Measurements from ENCODE around the gene GFRA4.

GFRA4 gene

GRCh38 chr20:3667434-3668037, 4.3 kb upstream of the GFRA4 start:
- Histone ChIP-seq H3K4me2 (ENCODE audit: insufficient read depth, low read length) (no peak overlapping the region), H3K4me3 (ENCODE audit: low read depth in 1 of 2, low read length in 2 of 2) (no peak overlapping the region), H3K36me3 (ENCODE audit: insufficient read depth, low read length) (no peaks in the 10 kb centered on the region), H3K79me2 (ENCODE audit: insufficient read depth, low read length) (no peaks in the 10 kb centered on the region), H2AFZ (ENCODE audit: low read depth, low read length) (no peak overlapping the region), H3K27me3 (ENCODE audit: insufficient read depth, low read length, poor library complexity) (peaks cover 4% of the 10 kb centered on the region), H4K20me1 (ENCODE audit: insufficient read depth, low read length) (peaks cover 18% of the 10 kb centered on the region), H3K9ac (ENCODE audit: low read depth, low read length) (no peak overlapping the region), H3K4me1 (ENCODE audit: insufficient read depth, low read length) (no peaks in the 10 kb centered on the region), H3K27ac (ENCODE audit: low read length) (no peak overlapping the region), H3K9me3 (ENCODE audit: insufficient read depth, low read length, severe bottlenecking) (no peaks in the 10 kb centered on the region)
- ATAC-seq (ENCODE audit: insufficient read depth, low read depth), result no peak
- TF ChIP-seq EZH2 (IDR thresholded peaks at IDR 0.05; ENCODE audit: borderline replicate concordance, low read depth, low read length, severe bottlenecking), result no peak
- no peak for TF ChIP-seq CTCF (IDR thresholded peaks at IDR 0.05; ENCODE audit: borderline replicate concordance, extremely low read depth, low read length, poor library complexity, severe bottlenecking)
- DNase-seq, result no peak

- Histone ChIP-seq H3K4me3 (ENCODE audit: low read depth in 1 of 2, low read length in 2 of 2) (no peak overlapping the region), H3K27me3 (ENCODE audit: insufficient read depth, low read length, poor library complexity) (no peaks in the 10 kb centered on the region), H3K27ac (ENCODE audit: low read length) (no peak overlapping the region), H4K20me1 (ENCODE audit: insufficient read depth, low read length) (no peaks in the 10 kb centered on the region), H3K79me2 (ENCODE audit: insufficient read depth, low read length) (no peaks in the 10 kb centered on the region), H3K4me2 (ENCODE audit: insufficient read depth, low read length) (no peak overlapping the region), H2AFZ (ENCODE audit: low read depth, low read length) (no peak overlapping the region), H3K9me3 (ENCODE audit: insufficient read depth, low read length, severe bottlenecking) (no peaks in the 10 kb centered on the region), H3K9ac (ENCODE audit: low read depth, low read length) (no peak overlapping the region), H3K4me1 (ENCODE audit: insufficient read depth, low read length) (no peaks in the 10 kb centered on the region), H3K36me3 (ENCODE audit: insufficient read depth, low read length) (no peaks in the 10 kb centered on the region)
- ATAC-seq (ENCODE audit: insufficient read depth, low read depth), result no peak
- no peak for DNase-seq
- no peak for TF ChIP-seq CTCF (IDR thresholded peaks at IDR 0.05; ENCODE audit: borderline replicate concordance, extremely low read depth, low read length, poor library complexity, severe bottlenecking)
- TF ChIP-seq EZH2 (IDR thresholded peaks at IDR 0.05; ENCODE audit: borderline replicate concordance, low read depth, low read length, severe bottlenecking), result no peak
Measured at GRCh38 chr20:3663858-3664257, 659 bp upstream of the GFRA4 start.

- Histone ChIP-seq H4K20me1 (ENCODE audit: insufficient read depth, low read length) (no peaks in the 10 kb centered on the region), H3K36me3 (ENCODE audit: insufficient read depth, low read length) (no peaks in the 10 kb centered on the region), H2AFZ (ENCODE audit: low read depth, low read length) (no peak overlapping the region), H3K4me1 (ENCODE audit: insufficient read depth, low read length) (no peaks in the 10 kb centered on the region), H3K27me3 (ENCODE audit: insufficient read depth, low read length, poor library complexity) (peaks cover 8% of the 10 kb centered on the region), H3K9me3 (ENCODE audit: insufficient read depth, low read length, severe bottlenecking) (no peaks in the 10 kb centered on the region), H3K4me3 (ENCODE audit: low read depth in 1 of 2, low read length in 2 of 2) (no peak overlapping the region), H3K79me2 (ENCODE audit: insufficient read depth, low read length) (no peaks in the 10 kb centered on the region), H3K4me2 (ENCODE audit: insufficient read depth, low read length) (no peak overlapping the region), H3K27ac (ENCODE audit: low read length) (no peak overlapping the region), H3K9ac (ENCODE audit: low read depth, low read length) (no peak overlapping the region)
- TF ChIP-seq CTCF (IDR thresholded peaks at IDR 0.05; ENCODE audit: borderline replicate concordance, extremely low read depth, low read length, poor library complexity, severe bottlenecking) (no peak), EZH2 (IDR thresholded peaks at IDR 0.05; ENCODE audit: borderline replicate concordance, low read depth, low read length, severe bottlenecking) (no peak)
- DNase-seq (no peak), ATAC-seq (ENCODE audit: insufficient read depth, low read depth) (no peak)
Measured at GRCh38 chr20:3661814-3662665, 1.2 kb downstream of the GFRA4 start.

Data from DND-41 (cell line).